ENCODE results near the gene FAM133A.

Gene FAM133A

GRCh38 chrX:93673869-93674271, at the start of gene FAM133A:
Gene FAM133A (plus strand): TSS chrX:93674206. CDS start chrX:93709420, 35,214 bp downstream.
- TF ChIP-seq CTCF (IDR thresholded peaks at IDR 0.05; ENCODE audit: insufficient read depth, low read depth, low read length, missing control alignments), result no peak
- H3K4me3 ChIP-seq (ENCODE audit: low read depth, low read length), result peak within 1 kb of the TSS; percentile 34
- no peak for DNase-seq (ENCODE audit: low read depth)

- DNase-seq (ENCODE audit: low read depth), result no peak
- TF ChIP-seq CTCF (IDR thresholded peaks at IDR 0.05; ENCODE audit: insufficient read depth, low read depth, low read length, missing control alignments), result no peak
- H3K4me3 ChIP-seq (ENCODE audit: low read depth, low read length), result no peak overlapping the region
Observed at GRCh38 chrX:93637591-93637990, 36.4 kb upstream of the FAM133A start.

- H3K4me3 ChIP-seq (ENCODE audit: low read depth, low read length), result no peak overlapping the region
- no peak for TF ChIP-seq CTCF (IDR thresholded peaks at IDR 0.05; ENCODE audit: insufficient read depth, low read depth, low read length, missing control alignments)
- no peak for DNase-seq (ENCODE audit: low read depth)
Observed at GRCh38 chrX:93649381-93649780, 24.6 kb upstream of the FAM133A start.

- no peak overlapping the region for H3K4me3 ChIP-seq (ENCODE audit: low read depth, low read length)
- no peak for DNase-seq (ENCODE audit: low read depth)
- no peak for TF ChIP-seq CTCF (IDR thresholded peaks at IDR 0.05; ENCODE audit: insufficient read depth, low read depth, low read length, missing control alignments)
Observed at GRCh38 chrX:93660575-93660974, 13.4 kb upstream of the FAM133A start.

GRCh38 chrX:93673056-93673868, 744 bp upstream of the FAM133A start, which contains the start of gene NAP1L3:
Gene NAP1L3 (minus strand): TSS chrX:93673578. CDS start chrX:93673304, 274 bp downstream.
- H3K4me3 ChIP-seq (ENCODE audit: low read depth, low read length), result peak within 1 kb of the TSS; percentile 34
- no peak for TF ChIP-seq CTCF (IDR thresholded peaks at IDR 0.05; ENCODE audit: insufficient read depth, low read depth, low read length, missing control alignments)
- peak; percentile 50 for DNase-seq (ENCODE audit: low read depth)

- DNase-seq (ENCODE audit: low read depth), result no peak
- H3K4me3 ChIP-seq (ENCODE audit: low read depth, low read length), result no peak overlapping the region
- TF ChIP-seq CTCF (IDR thresholded peaks at IDR 0.05; ENCODE audit: insufficient read depth, low read depth, low read length, missing control alignments), result no peak
Observed at GRCh38 chrX:93695981-93696380, 22.0 kb downstream of the FAM133A start.
